Thoracic aorta (tissue), 2 donors: Measurements from ENCODE around the gene TK1. TPM values are rescaled to one million over a fixed set of nuclear protein-coding genes. Genes with fewer than 3 reads are reported as not detected.

Experiments
- ATAC-seq: fragments of 150-250 bp; one replicate; pipeline ENCODE4 v1.8.0; 2017; ENCODE audit warnings: low read depth; ENCODE audit not compliant: insufficient number of reproducible peaks, low FRiP score
- DNase-seq: peaks from one replicate; pipeline ENCODE4 v3.0.0-alpha.2; 2020; ENCODE audit warnings: low spot score
- H3K27ac ChIP-seq, 2 donors: fragments of 200-600 bp; sonication (generic); 1 replicate in 1 of 2; 2 replicates in 1 of 2; pipeline ENCODE4 v1.5.1; 2016; ENCODE audit warnings: mild to moderate bottlenecking in 2 of 2, moderate library complexity in 2 of 2
- H3K27me3 ChIP-seq: fragments of 200-600 bp; sonication (generic); replicated peaks from 2 replicates; pipeline ENCODE4 v1.6.0; 2016; ENCODE audit warnings: mild to moderate bottlenecking; ENCODE audit not compliant: insufficient read depth
- H3K36me3 ChIP-seq: fragments of 200-600 bp; sonication (generic); one replicate; pipeline ENCODE4 v1.5.1; 2016
- H3K4me1 ChIP-seq, 2 donors: fragments of 200-600 bp; sonication (generic); 1 replicate in 1 of 2; 2 replicates in 1 of 2; pipeline versions ENCODE4 v1.5.1 to v1.6.0; 2016; ENCODE audit warnings: low read depth in 2 of 2, mild to moderate bottlenecking in 1 of 2; ENCODE audit not compliant: control insufficient read depth in 1 of 2
- H3K4me3 ChIP-seq: fragments of 200-600 bp; sonication (generic); 2 replicates; pipeline ENCODE4 v1.5.1; 2016; ENCODE audit warnings: mild to moderate bottlenecking
- H3K9me3 ChIP-seq: fragments of 200-600 bp; sonication (generic); 2 replicates; pipeline ENCODE4 v1.5.1; 2016
- CTCF ChIP-seq: fragments of 200-600 bp; sonication (generic); IDR thresholded peaks from one replicate; pipeline ENCODE4 v1.5.1; 2019; ENCODE audit warnings: antibody characterized with exemption
- total RNA-seq, 2 donors: library from RNA; depleted of rRNA; stranded (reverse); fragments of >200 nt; gene quantifications; one replicate each; pipeline versions ENCODE4 v1.1.0 to v1.2.3, GENCODE V29; 2016

The TK1 gene
- total RNA-seq, 2 donors from 2014 or later = 3.3 to 3.5 TPM

GRCh38 chr17:78168242-78168902 lies 18.5 kb downstream of the TK1 start, which contains the start of gene SYNGR2:
Gene SYNGR2 (plus strand): TSS chr17:78168581. CDS start chr17:78168617, 36 bp downstream.
- H3K27me3 ChIP-seq = no peaks in the 10 kb centered on the region
- H3K36me3 ChIP-seq = no peaks in the 10 kb centered on the region
- H3K4me1 ChIP-seq = peaks cover 14 to 42% of the 10 kb centered on the region in 2 donors
- DNase-seq = no peak
- H3K9me3 ChIP-seq = no peaks in the 10 kb centered on the region
- ATAC-seq = peak; percentile 45
- H3K27ac ChIP-seq = peak within 1 kb of the TSS; percentile 85 to 89
- TF ChIP-seq CTCF = no peak
- peak within 1 kb of the TSS; percentile 82 for H3K4me3 ChIP-seq

GRCh38 chr17:78166416-78166815 lies 20.4 kb downstream of the TK1 start:
- Histone ChIP-seq H3K4me3 (no peak overlapping the region), H3K36me3 (no peaks in the 10 kb centered on the region), H3K27me3 (no peaks in the 10 kb centered on the region), H3K9me3 (no peaks in the 10 kb centered on the region), H3K27ac (no peak overlapping the region), H3K4me1 (peaks cover 0 to 23% of the 10 kb centered on the region in 2 donors)
- no peak for DNase-seq
- no peak for TF ChIP-seq CTCF
- no peak for ATAC-seq

- H3K4me1 ChIP-seq = peaks cover 0 to 14% of the 10 kb centered on the region in 2 donors
- H3K27me3 ChIP-seq = no peaks in the 10 kb centered on the region
- ATAC-seq (no peak), DNase-seq (no peak)
- H3K4me3 ChIP-seq = no peak overlapping the region
- H3K36me3 ChIP-seq = no peaks in the 10 kb centered on the region
- no peak for TF ChIP-seq CTCF
- H3K9me3 ChIP-seq = no peaks in the 10 kb centered on the region
- H3K27ac ChIP-seq = no peak overlapping the region
These were observed 21.9 kb downstream of the TK1 start for GRCh38 chr17:78164748-78165607.

GRCh38 chr17:78163881-78164747 lies 22.7 kb downstream of the TK1 start:
- DNase-seq = no peak
- H3K27ac ChIP-seq = no peak overlapping the region
- ATAC-seq = no peak
- H3K36me3 ChIP-seq = no peaks in the 10 kb centered on the region
- no peaks in the 10 kb centered on the region for H3K9me3 ChIP-seq
- H3K4me3 ChIP-seq = no peak overlapping the region
- peaks cover 0 to 5% of the 10 kb centered on the region in 2 donors for H3K4me1 ChIP-seq
- H3K27me3 ChIP-seq = no peaks in the 10 kb centered on the region
- no peak for TF ChIP-seq CTCF
